SU-DHL-6 (cell line): ENCODE results near the gene ACP4.

Experiments used
- H2AFZ ChIP-seq: fragments of 200-600 bp; sonication (generic); 2 replicates; pipeline ENCODE4 v1.6.1; 2014; ENCODE audit warnings: low read depth, mild to moderate bottlenecking, moderate library complexity, mixed read lengths, antibody characterized with exemption, low read length; ENCODE audit not compliant: severe bottlenecking
- H3F3A ChIP-seq: fragments of 200-600 bp; shearing (Covaris generic); 2 replicates; pipeline ENCODE4 v1.6.0; 2016; ENCODE audit warnings: antibody characterized with exemption, mild to moderate bottlenecking; ENCODE audit not compliant: insufficient read depth
- H3K27ac ChIP-seq: fragments of 200-600 bp; sonication (generic); 2 replicates; pipeline ENCODE4 v1.5.1; 2016; ENCODE audit warnings: low read depth, mild to moderate bottlenecking, low read length, moderate library complexity, mixed read lengths
- H3K27me3 ChIP-seq: fragments of 200-600 bp; sonication (generic), shearing (Covaris generic); 2 replicates; pipeline ENCODE4 v1.6.0; 2014; ENCODE audit warnings: mild to moderate bottlenecking, low read length
- H3K36me3 ChIP-seq: fragments of 200-600 bp; sonication (generic); 2 replicates; pipeline ENCODE4 v1.6.1; 2014; ENCODE audit warnings: mild to moderate bottlenecking, low read length, mixed read lengths
- H3K4me2 ChIP-seq: fragments of 300-600, 200-600 bp; shearing (Covaris generic), sonication (generic); 2 replicates; pipeline ENCODE4 v1.6.0; 2014; ENCODE audit warnings: low read length, low read depth, mild to moderate bottlenecking; ENCODE audit not compliant: poor library complexity, severe bottlenecking
- H3K4me3 ChIP-seq: fragments of 200-600 bp; sonication (generic); 2 replicates; pipeline ENCODE4 v1.5.1; 2014; ENCODE audit warnings: antibody characterized with exemption, low read length, mild to moderate bottlenecking, mixed read lengths; ENCODE audit not compliant: insufficient read depth, poor library complexity, severe bottlenecking
- H3K79me2 ChIP-seq: fragments of 200-600 bp; sonication (generic); 2 replicates; pipeline ENCODE4 v1.6.1; 2014; ENCODE audit warnings: mild to moderate bottlenecking, low read length, moderate library complexity; ENCODE audit not compliant: insufficient read depth
- H3K9ac ChIP-seq: fragments of 200-600 bp; sonication (generic); 2 replicates; pipeline ENCODE4 v1.7.0; 2014; ENCODE audit warnings: mild to moderate bottlenecking, low read length
- H3K9me2 ChIP-seq: fragments of 200-600 bp; sonication (generic); replicated peaks from 2 replicates; pipeline ENCODE4 v1.6.1; 2014; ENCODE audit warnings: low read length; ENCODE audit not compliant: insufficient read depth
- H3K9me3 ChIP-seq: fragments of 200-600 bp; sonication (generic); 2 replicates; pipeline ENCODE4 v1.6.1; 2014; ENCODE audit warnings: low read length, mixed read lengths; ENCODE audit not compliant: insufficient read depth
- H4K20me1 ChIP-seq: fragments of 200-600 bp; sonication (generic); 2 replicates; pipeline ENCODE4 v1.6.1; 2014; ENCODE audit warnings: low read depth, mild to moderate bottlenecking, antibody characterized with exemption, low read length, moderate library complexity, mixed read lengths
- CTCF ChIP-seq: fragments of 200-600 bp; sonication (generic); IDR thresholded peaks from one replicate; pipeline ENCODE4 v1.5.1; 2017; ENCODE audit warnings: antibody characterized with exemption, mild to moderate bottlenecking, low read length, moderate library complexity; ENCODE audit not compliant: insufficient read depth, poor library complexity, severe bottlenecking
- EZH2phosphoT487 ChIP-seq: fragments of 200-600 bp; sonication (generic), shearing (Covaris generic); conservative IDR thresholded peaks from 2 replicates; pipeline ENCODE4 v1.6.1; 2018; ENCODE audit warnings: mild to moderate bottlenecking, antibody characterized with exemption, low read length, moderate library complexity, mixed read lengths

Gene ACP4

GRCh38 chr19:50785329-50785728 is 4.9 kb upstream of the ACP4 start:
- Histone ChIP-seq H4K20me1 (no peaks in the 10 kb centered on the region), H3K27ac (no peak overlapping the region), H3K4me2 (no peak overlapping the region), H3K9ac (no peak overlapping the region), H3K27me3 (no peaks in the 10 kb centered on the region), H3F3A (no peaks in the 10 kb centered on the region), H2AFZ (no peak overlapping the region), H3K9me3 (no peaks in the 10 kb centered on the region), H3K9me2 (no peaks in the 10 kb centered on the region), H3K36me3 (no peaks in the 10 kb centered on the region), H3K79me2 (no peaks in the 10 kb centered on the region), H3K4me3 (no peak overlapping the region)
- TF ChIP-seq CTCF, result no peak
- TF ChIP-seq EZH2phosphoT487, result no peak

- Histone ChIP-seq H3K79me2 (no peaks in the 10 kb centered on the region), H3F3A (peaks cover 11% of the 10 kb centered on the region), H3K27ac (no peak overlapping the region), H3K4me2 (no peak overlapping the region), H2AFZ (no peak overlapping the region), H3K27me3 (no peaks in the 10 kb centered on the region), H3K36me3 (no peaks in the 10 kb centered on the region), H3K9me3 (no peaks in the 10 kb centered on the region), H3K9me2 (no peaks in the 10 kb centered on the region), H3K4me3 (no peak overlapping the region), H4K20me1 (no peaks in the 10 kb centered on the region; the same call in 1 of the 2 replicates), H3K9ac (no peak overlapping the region)
- no peak for TF ChIP-seq EZH2phosphoT487
- TF ChIP-seq CTCF, result no peak
Observed at GRCh38 chr19:50790922-50791467, 780 bp downstream of the ACP4 start.

- Histone ChIP-seq H3K9ac (no peak overlapping the region), H4K20me1 (no peaks in the 10 kb centered on the region; the same call in 1 of the 2 replicates), H3K36me3 (no peaks in the 10 kb centered on the region), H2AFZ (no peak overlapping the region), H3K27ac (no peak overlapping the region), H3K9me2 (no peaks in the 10 kb centered on the region), H3K27me3 (no peaks in the 10 kb centered on the region), H3K4me2 (no peak overlapping the region), H3K9me3 (no peaks in the 10 kb centered on the region), H3K4me3 (no peak overlapping the region), H3F3A (peaks cover 18% of the 10 kb centered on the region), H3K79me2 (no peaks in the 10 kb centered on the region)
- TF ChIP-seq EZH2phosphoT487 (no peak), CTCF (no peak)
Observed at GRCh38 chr19:50791594-50792271, 1.5 kb downstream of the ACP4 start.
